GM18951 (cell line): ENCODE data around the gene METTL16.

ENCODE experiments used
- POLR2A ChIP-seq: IDR thresholded peaks from 4 replicates; pipeline ENCODE4 v1.6.1; 2011; ENCODE audit warnings: mild to moderate bottlenecking; ENCODE audit not compliant: insufficient read length, insufficient read depth; ENCODE audit errors: extremely low read depth
- in situ Hi-C: fragments of 300-500 bp; cut with MboI; formaldehyde crosslinking; loops from one replicate; pipeline ENCODE4 v1.12.0; 2022; ENCODE audit warnings: low sequenced_read_pairs, mixed read lengths, inconsistent platforms; ENCODE audit not compliant: unreplicated experiment

The METTL16 gene

DNA sequence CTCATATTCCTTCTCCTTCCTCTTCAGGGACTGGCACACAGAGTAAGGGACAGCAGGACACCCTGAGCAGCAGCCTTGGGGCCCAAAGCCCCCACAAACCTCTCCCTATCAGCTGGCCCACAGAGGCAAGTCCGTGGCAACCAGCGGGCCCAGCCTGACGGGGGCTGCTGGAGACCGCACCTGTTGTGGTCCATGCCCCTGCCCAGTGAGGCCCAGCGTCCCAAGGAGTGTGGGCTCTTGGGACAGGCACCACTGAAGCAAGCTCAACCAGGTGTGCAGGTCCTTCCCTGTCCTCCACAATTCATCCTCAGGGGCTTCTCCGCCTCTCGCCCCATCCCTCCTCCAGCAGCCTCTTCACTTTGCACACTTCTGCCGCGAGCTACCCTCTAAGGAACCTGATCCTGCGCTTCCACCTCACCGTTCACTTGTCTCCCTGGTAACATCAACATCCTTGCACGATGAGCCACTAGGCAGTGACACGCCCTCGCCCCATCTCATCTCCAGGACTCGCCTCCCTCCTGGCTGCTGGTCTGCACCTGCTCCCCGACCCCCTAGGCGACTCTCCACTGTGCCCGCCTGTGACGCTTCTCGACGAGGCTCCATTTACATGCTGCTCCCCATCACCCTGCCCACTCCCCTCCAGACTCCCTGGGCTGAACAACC is 123.5 kb downstream of the METTL16 start:
- no peak for TF ChIP-seq POLR2A
- in situ Hi-C loops = no loop called here

DNA sequence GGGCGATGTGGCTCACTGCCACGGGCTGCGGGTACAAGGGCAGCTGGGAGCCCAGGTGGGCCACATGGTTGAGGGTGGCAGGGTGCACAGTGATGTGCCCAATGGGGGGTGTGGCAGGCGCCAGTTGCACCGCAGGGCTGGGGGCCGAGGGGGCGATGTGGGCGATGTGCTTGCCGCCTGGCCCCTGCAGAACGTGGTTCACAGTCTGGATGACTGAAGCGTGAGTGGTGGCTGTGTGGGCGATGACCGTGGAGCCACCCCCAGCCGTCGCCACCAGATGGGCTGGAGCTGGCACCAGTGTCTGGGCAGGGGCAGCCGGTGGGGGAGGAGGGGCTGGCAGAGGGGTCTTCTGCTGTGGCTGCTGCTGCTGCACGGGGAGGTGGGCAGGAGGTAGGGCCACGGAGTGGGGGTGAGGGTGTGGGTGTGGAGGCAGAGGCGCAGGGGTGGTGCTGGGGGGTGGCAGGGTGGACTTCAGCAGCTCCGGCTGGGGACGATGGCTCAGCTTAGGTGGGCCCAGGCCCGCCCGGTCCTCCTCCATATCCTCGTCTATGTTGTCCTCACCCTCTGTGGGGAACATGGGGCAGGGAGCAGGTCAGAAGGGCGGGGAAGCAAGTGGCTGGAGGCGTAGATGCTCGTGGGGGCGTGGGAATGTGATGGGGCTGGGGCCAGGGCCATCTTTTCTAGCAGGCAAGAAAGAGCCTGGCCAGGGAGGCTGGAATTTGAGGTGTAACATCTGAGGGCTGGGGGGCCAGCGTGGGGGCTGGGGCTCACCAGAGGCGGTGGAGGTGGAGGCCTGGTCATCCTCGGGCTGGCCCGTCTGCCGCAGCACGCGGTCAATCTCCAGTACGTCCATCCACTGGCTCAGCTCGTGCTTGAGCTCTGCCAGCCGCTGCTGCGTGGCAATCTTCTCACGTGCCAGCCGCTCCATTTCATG is 124.3 kb downstream of the METTL16 start:
- in situ Hi-C loops = no loop called here
- no peak for TF ChIP-seq POLR2A

DNA sequence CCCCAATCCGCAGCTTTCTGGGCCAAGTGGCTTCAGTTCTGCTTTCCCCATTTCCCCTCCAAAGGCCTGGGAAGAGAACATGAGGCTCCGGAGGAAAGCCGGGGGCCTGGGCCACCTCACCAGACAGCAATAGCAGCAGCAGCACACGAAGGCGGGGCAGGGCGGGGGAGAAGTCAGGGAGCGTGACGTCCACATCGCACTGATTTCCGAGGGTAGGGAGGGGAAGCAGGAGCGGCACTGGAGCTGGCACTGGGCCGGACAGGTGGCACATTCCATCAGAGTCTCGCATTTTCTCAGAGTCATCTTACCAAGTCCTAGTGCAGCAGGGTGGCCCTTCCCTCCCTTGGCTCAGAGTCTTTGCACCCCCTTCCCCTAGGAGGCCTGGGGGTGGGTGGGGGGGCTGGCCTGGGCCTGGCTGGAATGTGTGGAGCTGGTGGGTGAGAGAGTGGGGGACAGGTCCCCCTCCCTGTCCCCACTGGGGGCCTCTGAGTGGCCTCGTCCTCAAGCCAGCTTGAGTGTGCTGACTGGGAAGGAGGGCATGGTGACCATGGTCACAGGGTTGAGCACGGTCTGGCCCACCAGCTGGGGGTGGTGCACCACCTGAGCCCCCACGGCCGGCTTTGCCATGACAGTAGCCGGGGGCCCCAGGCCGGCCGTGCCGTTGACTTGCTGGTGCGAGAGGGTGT is 125.1 kb downstream of the METTL16 start:
- in situ Hi-C loops = no loop called here
- TF ChIP-seq POLR2A = no peak

DNA sequence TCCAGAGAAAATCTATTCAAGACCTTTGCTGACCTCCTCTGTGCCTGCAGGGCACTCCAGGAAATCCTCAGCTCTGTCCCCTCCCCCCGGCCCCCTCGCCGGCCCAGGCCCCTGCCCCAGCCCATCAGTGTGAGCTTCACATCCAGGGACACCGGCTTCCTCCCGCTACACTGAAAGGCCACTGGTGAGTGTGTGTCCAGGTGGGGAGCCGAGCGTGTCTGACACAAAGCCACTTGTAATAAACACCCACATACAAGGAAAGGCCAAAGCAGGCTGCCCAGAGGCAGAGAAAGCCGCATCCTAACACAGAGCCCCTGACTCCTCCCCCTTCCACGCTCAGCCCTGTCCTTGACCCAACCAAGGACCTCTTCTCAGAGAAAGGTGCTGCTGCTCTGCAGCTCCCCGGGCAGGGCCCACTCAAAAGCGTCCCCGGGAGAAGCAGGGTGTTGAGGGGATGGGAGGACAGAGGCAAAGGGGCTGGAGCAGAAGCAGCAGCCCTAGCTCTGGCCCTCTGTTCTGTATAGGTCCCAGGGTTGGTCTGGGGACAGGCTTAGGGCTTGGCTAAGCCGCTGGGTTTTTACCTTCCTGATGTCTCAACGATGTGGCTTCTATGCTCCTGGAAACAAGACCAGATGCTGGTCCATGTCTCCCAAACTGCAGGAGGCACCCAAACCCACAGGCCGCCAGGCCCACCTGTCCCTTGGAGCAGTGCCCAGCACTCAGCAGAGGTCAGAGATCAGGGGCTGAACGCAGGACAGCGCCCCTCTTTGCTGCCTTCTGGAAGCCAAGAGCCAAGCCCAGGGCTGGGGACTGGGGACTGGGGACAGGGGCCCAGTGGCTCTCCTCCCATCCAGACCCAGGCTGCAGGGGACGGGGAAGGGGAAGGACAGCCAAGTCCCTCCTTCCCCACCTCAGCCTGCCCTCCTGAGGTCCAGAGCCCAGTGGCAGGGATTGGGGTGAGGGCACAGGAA is 126.2 kb downstream of the METTL16 start:
- TF ChIP-seq POLR2A = no peak
- in situ Hi-C loops = no loop called here

DNA sequence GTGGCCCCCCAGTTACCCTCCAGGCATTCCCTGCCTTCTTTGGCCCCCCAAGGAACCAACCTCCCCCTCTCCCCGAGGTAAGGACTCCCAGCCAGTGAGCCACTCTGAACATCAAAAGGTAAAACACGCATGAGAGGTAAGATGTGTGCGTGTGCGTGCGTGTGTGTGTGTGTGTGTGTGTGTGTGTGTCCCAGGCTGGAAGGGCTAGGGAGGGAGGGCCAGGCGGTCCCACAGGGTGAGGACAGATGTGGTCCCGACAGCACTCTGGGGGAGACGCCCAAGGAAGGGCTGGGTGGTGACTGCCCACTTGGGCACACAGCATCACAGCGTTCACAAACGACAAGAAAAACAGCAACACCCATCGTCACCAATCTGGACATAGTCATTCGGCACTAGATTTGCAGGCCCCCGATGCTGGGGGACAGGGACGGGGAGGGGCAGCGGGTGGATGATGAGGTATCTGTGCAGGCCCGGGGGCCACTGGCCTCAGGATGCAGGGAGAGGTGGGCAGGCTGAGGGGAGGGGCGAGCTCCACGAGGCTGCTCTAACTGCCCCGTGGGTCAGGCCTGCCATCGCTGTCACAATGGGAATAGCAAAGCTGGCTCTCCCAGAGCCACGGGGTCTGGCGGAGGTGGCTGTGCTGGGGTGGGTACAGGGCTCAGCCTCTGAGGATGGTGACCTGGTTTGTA is 127.1 kb downstream of the METTL16 start:
- in situ Hi-C loops = no loop called here
- TF ChIP-seq POLR2A = no peak

DNA sequence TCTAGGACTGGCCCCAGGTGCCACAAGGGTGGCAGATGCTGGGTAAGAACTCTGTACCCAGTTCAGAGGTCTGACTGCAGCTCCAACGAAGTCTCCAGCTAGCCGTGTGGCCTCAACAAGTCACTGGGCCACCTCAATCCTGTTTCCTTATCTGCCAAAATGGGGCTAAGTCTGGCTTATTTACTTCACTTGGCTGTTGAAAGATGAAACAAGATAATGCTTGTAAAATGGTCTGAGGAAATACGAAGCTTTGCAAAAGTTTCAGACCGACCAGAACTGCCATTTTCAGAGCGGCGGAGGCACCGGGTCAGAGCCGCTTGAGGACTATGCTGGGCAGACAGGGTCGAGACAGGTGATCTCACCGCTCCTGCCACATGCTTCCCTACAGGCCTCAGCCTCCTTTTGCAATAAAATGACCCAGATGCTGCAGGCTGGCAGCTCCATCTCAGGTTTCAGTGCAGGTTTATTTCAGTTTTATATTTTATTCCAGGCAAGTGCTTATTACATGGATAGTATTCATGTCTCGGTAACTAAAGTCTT is 128.0 kb downstream of the METTL16 start:
- in situ Hi-C loops = no loop called here
- no peak for TF ChIP-seq POLR2A

DNA sequence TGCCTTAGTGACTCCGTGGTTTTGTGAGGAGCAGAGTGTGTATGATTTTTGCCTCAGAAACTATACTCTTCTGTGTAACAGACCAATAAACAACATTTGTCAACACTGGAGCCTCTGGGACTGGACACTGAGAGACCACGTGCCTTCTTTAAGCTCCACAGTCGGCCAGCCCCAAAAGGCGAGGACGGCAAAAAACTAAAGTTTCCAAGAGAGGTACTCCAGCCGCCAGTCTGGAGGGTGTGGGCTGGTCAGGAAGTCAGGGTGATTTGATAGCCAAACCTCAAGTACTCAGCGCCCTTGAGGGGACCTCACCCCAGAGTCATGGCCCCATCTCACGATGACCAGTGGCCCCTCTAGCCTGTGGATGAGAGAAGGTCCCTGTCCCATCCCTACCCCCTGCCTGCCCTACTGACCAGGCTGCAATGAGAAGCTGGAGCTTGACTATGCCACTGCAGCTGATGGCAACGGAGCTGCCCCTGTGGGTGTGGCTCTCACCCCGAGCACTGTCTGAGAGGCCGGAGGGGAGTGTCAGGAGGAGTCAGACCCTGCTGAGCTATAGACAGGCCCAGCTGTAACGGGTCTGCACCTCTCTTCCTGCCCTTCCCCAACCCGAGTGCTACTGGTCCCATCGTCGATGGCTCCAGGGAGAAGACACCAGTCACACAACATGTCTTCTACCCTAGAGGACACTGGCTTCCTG is 130.6 kb downstream of the METTL16 start:
- TF ChIP-seq POLR2A = no peak
- in situ Hi-C loops = no loop called here

DNA sequence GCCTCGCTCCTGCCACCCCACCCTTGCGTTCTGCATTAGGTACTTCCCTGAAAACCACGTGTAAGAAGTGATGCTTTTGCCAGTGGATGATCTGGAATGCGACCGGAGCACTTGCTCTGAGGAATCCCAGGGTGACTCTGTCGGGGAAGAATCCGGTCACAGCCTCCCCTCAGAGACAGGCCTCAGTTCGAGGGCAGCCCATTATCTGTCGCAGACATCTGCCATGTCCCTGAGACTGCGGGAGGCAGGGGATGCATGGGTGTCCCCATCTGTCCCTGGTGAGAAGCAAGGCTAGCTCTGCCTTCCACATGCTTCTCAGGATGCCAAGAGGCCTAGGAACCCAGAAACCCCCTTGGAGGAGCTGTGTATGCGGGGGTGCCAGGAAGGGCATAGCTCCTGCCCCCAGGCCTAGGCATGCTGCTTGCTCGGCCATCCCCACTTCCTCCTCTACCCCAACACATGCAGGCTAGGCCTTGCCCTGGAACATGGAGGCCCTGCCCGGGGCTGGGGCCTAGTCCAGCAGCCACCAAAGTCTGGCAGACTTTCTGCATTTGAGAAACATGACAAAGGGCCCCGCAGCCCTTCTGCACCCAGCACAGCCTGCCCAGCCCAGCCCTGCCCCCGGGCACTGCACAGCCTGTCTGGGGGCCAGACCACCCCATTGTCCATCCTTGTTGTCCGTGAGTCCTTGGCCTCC is 131.3 kb downstream of the METTL16 start:
- TF ChIP-seq POLR2A = no peak
- in situ Hi-C loops = no loop called here

DNA sequence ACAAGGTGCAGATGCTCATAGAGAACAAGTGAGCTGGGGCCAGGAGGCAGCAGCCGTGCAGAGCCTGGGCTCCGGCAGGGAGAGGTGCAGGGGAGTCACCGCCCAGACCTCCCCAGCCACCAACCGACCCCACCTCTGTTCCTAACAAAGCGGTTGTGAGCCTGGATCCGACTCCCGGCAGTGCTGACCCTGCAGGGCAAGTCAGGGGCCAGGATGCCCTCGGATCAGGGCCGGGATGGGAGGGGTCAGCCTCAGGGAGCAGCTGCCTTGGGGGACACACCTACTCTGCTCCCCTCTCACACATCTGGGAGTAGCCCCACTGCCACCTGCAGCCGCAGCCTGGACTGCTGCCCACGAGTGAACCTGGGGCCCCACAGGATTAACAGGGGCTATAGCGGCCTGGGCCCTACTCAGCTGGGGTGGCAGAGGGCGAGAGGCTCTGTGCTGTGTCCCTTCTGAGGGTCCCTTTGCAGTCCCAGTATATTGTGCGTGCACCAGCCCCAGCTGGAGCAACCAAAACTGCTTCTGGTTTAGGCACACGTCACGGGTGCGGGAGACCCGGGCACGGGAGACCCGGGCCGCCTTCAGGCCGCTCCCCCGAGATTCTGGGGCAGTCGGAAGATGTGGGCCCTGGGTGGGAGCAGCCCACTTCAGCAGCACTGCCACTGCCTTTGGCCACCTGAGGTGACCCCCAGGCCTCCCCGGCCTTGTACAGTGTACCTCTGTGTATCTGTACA is 132.0 kb downstream of the METTL16 start:
- in situ Hi-C loops = no loop called here
- no peak for TF ChIP-seq POLR2A

DNA sequence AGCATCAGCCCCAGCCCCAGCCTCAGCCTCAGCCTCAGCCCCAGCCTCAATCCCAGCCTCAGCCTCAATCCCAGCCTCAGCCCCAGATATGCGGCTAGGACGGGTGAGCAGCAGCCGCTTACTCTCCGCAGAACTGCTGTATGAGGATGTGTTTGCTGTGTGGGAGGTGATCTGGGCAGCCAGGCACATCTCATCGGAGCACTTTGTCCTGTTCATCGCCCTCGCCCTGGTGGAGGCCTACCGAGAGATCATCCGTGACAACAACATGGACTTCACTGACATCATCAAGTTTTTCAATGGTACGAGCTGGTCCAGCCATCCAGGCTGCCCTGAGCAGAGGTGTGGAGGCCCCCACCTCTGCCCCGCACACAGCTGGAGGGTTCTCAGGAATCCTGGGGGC is 132.8 kb downstream of the METTL16 start:
- no peak for TF ChIP-seq POLR2A
- in situ Hi-C loops = no loop called here
